H1 (cell line): Measurements from ENCODE around the gene DENND1A.

Experiments used
- ATF2 ChIP-seq: IDR thresholded peaks from 2 replicates; pipeline ENCODE4 v1.6.1; 2012; ENCODE audit warnings: low read length, inconsistent platforms
- ATF3 ChIP-seq: IDR thresholded peaks from 2 replicates; pipeline ENCODE4 v1.6.1; 2011; ENCODE audit warnings: low read depth, mild to moderate bottlenecking, low read length; ENCODE audit not compliant: insufficient read depth
- CTCF ChIP-seq, 3 experiments: IDR thresholded peaks; 1 replicate in 2 of 3; 2 replicates in 1 of 3; pipeline versions ENCODE4 v1.5.1 to v1.6.1; 2011; ENCODE audit warnings: low read length in 3 of 3, mild to moderate bottlenecking in 3 of 3, inconsistent platforms in 2 of 3, low read depth in 1 of 3, moderate library complexity in 1 of 3; ENCODE audit not compliant: insufficient read depth in 1 of 3; ENCODE audit errors: control extremely low read depth in 1 of 3
- JUN ChIP-seq: IDR thresholded peaks from 2 replicates; pipeline ENCODE4 v1.6.1; 2011; ENCODE audit warnings: low read depth, mild to moderate bottlenecking, improper control_type of control experiment, low read length
- MAX ChIP-seq: IDR thresholded peaks from 2 replicates; pipeline ENCODE4 v1.6.1; 2012; ENCODE audit warnings: inconsistent platforms
- POLR2A ChIP-seq, 2 experiments: IDR thresholded peaks; 1 replicate in 1 of 2; 2 replicates in 1 of 2; pipeline ENCODE4 v1.6.1; 2011; ENCODE audit warnings: low read depth in 2 of 2, low read length in 2 of 2, mild to moderate bottlenecking in 2 of 2; ENCODE audit errors: control extremely low read depth in 1 of 2
- POLR2AphosphoS5 ChIP-seq: IDR thresholded peaks from 2 replicates; pipeline ENCODE4 v1.6.1; 2011; ENCODE audit warnings: low read depth, low read length
- RBBP5 ChIP-seq: IDR thresholded peaks from 2 replicates; pipeline ENCODE4 v1.7.1; 2012; ENCODE audit warnings: low read depth, mild to moderate bottlenecking, inconsistent platforms, low read length, moderate library complexity, borderline replicate concordance
- RFX5 ChIP-seq: IDR thresholded peaks from 2 replicates; pipeline ENCODE4 v1.6.1; 2011; ENCODE audit warnings: low read depth, low read length, improper control_type of control experiment, borderline replicate concordance
- RNF2 ChIP-seq: fragments of 200-900, 300-1000 bp; sonication (generic); IDR thresholded peaks from 2 replicates; pipeline ENCODE4 v1.7.1; 2016; ENCODE audit warnings: borderline replicate concordance, low read depth, mild to moderate bottlenecking, antibody characterized with exemption, low read length; ENCODE audit not compliant: poor library complexity, severe bottlenecking; ENCODE audit errors: missing control alignments
- SIX5 ChIP-seq: IDR thresholded peaks from 2 replicates; pipeline ENCODE4 v1.6.1; 2011; ENCODE audit warnings: mild to moderate bottlenecking, low read depth, low read length
- ZNF274 ChIP-seq: IDR thresholded peaks from 2 replicates; pipeline ENCODE4 v1.7.0; 2012; ENCODE audit warnings: low read length, borderline replicate concordance; ENCODE audit errors: extremely low read depth

GRCh38 chr9:123418052-123418430 is 511.9 kb downstream of the DENND1A start:
- no peak for TF ChIP-seq CTCF (IDR thresholded peaks at IDR 0.05; ENCODE audit: control extremely low read depth in 1 of 3, insufficient read depth in 1 of 3, low read depth in 1 of 3, low read length in 3 of 3)
- TF ChIP-seq ATF2: no peak
- no peak for TF ChIP-seq POLR2AphosphoS5
- TF ChIP-seq JUN: no peak
- TF ChIP-seq RFX5: no peak
- no peak for TF ChIP-seq POLR2A (IDR thresholded peaks at IDR 0.05; ENCODE audit: control extremely low read depth in 1 of 2, low read depth in 2 of 2, low read length in 2 of 2)
- no peak for TF ChIP-seq ATF3
- no peak for TF ChIP-seq RBBP5
- no peak for TF ChIP-seq SIX5
- no peak for TF ChIP-seq ZNF274
- 0 out of 2 replicates have a peak, but pooled peaks have one; percentile 0 for TF ChIP-seq MAX
- TF ChIP-seq RNF2: no peak
